HG03432 (cell line): ENCODE measurements around the gene CERT1.
"Not testable (repeated sequence)": the region's sequence is repeated elsewhere in the genome, so short reads cannot be mapped to it uniquely, and the experiment has no call there.

Experiments used
- ATAC-seq: cut with Tn5 transposase; IDR thresholded peaks from one replicate; pipeline ENCODE4 v1.9.1; 2021; ENCODE audit warnings: mild to moderate bottlenecking, moderate library complexity; ENCODE audit not compliant: unreplicated experiment

The CERT1 gene

DNA sequence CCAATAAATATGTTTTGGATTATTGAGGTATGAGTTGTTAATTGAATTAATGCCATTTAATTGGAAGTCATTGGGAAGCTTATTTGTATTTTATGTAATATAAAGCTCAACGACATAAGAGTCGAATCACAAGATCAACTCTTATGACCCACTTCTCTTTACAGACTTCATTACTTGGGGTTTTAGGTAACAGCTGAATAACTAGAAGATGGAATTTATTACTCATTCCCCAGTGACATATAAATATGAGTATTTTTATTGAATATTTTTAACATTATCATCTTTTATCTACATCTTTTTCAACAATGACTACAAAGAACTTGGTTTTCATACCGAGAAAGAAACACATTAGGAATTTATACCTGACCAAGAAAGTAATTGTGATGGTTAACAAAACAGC lies 153.3 kb downstream of the CERT1 start:
- ATAC-seq, result no peak

DNA sequence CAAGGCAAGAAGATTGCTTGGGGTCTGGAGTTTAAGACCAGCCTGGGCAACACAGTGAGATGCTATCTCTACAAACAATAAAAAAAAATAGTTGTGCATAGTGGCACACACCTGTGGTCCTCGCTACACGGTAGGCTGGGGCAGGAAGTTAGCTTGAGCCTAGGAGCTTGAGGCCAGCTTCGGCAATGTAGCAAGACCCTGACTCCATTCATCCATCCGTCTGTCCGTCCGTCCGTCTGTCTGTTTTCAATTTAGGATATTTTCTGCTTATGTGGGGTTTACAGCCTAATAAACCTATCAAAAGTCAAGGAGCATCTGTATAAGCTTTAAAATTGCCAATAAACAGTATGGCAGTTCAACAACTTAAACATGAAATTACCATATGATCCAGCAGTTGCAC lies 154.7 kb downstream of the CERT1 start:
- no peak for ATAC-seq

DNA sequence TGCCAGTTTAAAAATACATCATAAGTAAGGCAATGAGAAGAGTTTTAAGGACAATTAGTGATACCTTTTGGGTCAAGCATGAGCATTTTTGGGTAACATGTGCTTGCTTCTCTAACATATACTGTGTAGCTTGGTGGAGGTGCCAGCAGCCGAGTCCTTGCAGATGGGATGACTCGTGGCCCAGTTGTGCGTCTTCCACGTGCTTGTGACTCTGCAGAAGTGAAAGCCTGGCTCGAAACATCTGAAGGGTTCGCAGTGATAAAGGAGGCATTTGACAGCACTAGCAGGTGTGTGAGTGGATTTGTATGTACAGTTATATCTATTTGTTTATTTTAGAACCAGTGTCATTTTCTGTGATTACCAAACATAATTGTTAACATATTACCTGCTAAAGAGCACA lies 156.2 kb downstream of the CERT1 start:
- ATAC-seq, result no peak

DNA sequence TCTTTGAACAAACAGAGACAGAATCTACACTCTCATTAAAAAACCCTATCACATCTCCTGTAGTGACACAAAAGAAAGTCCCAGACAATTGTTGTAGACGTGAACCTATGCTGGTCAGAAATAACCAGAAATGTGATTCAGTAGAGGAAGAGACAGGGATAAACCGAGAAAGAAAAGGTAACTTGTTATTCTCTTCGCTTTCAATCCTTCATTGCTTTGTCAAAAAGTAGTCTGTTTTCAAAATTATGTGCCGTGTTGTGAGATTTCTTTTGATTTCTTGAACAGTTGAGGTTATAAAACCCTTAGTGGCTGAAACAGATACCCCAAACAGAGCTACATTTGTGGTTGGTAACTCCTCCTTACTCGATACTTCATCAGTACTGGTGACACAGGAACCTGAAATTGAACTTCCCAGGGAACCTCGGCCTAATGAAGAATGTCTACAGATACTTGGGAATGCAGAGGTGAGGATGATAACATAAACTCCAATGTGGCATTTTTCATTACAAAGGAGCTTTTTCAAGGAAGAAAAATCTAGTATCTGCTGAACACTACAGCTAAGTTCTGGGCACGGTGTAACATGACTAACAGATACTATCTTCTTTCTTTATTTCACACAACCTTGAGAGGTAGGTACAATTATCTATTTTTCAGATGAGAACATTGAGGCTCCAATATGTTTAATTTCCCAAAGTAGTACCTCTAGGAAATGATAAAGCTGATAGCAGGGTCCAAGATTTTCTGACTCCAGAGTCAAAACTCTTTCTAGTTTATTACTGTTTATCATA lies 160.1 kb downstream of the CERT1 start:
- ATAC-seq, result no peak

DNA sequence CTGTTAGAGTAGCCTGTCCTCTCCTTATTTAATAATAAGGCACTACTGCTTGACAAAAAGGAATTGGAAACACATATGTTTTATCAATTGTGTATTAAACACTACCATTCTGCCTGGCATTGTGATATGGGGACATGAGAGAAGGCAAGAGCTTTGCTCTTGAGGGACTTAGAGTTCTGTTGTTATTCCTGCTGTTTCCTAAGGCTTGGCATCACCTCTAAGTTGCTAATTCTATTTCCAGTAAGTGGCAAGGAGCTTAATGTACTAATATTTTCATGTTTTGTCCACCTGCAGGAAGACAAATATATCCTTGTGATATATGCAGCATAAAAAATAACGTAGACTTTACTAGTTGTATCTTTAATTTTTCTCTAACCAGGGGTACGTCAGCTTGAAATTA lies 161.8 kb downstream of the CERT1 start:
- ATAC-seq, result no peak

DNA sequence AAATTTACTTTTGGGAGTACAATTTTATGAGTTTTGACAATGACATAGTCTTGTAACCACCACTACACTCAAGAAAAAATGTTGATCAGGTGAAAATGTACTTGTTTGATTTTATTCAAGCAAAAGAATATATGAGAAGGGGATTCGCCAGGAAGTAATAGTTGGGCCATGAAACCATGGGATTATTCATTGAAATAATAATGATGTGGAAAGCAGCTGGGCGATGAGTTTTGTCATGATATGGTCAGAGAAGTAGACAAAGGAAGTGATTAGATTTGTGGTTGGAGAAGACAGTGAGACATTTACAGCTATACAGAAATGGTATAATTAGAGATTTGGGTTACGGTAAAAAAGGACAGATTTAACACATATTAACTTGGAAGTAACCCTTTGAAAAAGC lies 163.2 kb downstream of the CERT1 start:
- ATAC-seq, result no peak

DNA sequence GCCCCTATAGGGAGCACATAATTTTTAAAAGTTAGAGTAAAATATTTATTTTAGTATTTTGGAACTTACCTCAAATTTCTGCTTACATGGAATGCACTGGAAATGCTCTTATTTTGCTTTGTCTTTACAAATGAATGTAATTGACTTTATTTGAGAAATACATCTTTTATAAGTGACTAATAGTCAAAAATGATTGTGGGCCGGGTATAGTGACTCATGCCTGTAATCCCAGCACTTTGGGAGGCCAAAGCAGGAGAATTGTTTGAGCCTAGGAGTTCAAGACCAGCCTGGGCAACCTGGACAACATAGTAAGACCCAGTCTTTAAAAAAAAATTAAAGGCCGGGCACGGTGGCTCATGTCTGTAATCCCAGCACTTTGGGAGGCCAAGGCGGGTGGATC lies 168.6 kb downstream of the CERT1 start:
- no peak for ATAC-seq

DNA sequence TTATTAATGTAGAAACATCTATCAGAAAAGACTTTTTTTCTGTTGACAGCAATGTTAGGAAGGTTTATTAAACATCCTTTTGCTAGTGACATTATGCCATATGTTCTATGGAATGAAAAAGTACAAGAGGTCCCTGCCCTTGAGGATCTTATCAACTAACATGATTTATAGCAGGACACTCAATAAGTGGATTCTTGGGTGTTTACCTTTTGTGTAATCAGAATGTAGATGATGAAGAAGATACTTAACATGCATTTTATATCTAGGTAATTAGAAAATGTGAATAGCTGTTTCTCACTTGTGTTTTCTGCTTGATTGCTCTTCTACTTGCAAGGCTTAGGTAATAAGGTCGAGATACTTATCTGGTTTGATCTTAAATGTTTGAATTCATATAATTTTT lies 169.5 kb downstream of the CERT1 start:
- ATAC-seq, result no peak

DNA sequence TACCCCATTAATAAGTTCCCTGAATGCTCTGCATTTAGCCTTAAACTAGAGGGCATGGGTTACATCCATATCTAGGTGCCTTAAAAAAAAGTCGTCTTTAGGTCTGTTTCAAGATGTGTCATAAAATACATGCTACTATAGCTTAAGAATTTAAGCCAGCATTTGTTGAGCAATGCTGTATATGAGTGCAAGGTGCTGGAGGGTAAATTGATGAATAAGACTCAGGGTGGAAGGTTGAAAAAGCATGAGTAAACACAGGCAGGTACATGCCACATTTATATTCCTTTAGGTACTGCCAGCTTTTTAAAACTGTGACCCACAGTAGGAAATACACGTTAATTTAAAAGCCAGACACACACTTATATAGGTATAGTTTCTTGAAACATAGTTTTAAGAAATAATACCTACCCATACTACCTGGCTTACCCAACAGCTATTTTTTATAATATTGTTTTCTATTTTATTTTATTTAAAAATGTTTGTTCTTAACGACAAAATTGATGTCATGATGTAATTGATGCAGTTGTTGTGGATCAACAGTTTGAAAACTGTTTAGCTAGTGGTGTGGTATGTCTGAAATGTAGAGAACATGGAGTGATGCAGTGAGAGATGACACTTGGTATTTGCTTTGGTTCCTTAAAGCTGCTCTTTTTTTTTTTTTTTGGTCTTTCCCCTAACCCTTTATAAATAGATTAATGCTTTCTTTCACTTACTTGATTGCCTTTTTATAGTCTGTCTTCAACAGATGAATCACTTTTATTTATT lies 170.5 kb downstream of the CERT1 start:
- no peak for ATAC-seq

DNA sequence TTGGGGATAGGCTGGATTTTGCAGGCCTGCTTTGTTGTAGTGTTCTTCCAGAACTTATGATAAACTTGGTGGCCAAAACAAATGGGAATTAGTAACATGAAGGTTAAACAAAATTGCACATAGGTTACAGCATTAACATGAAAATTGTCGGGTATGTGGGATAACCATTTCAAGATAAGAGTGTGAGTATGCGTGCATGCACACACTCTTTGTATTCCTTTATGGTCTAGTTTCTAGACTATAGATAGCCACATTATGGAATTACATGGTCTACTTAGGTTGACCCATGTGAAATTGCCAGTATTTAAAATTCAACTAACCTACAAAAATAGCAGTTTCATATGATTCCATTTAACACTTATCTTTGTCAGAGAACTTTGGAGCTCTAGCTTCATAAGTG lies 173.0 kb downstream of the CERT1 start:
- ATAC-seq, result no peak

DNA sequence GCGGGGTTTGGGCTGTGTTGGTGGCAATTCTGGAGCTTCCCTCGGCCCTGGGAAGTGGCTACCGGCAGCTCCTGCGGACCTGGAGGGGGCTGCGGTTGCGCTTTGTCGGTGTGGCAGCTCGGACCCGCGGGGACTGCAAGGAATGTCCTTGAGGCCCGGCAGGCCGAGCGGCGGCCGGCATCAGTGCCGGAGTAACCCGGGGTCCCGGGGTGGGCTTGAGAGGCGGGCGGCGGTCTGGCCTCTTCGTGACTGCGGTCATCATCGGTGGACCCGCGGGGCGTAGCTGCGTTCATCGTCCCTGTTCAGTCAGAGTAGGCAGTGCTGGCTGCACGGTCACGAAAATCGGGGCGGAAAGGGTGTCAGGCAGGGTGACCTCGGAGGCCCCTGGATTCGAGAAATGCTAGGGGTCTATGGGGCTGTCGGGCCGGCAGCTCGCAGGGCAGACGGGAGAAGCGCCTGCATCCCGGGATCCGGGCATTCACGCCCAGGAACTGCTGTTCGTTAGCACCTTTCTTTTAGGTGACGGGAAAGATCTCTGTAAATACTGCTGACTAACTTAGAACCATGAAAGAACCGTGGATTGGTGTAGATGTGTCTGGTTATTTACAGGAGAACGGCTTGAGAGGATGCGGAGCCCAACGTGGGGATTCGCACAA lies 173.9 kb downstream of the CERT1 start:
- peak; percentile 8 for ATAC-seq

DNA sequence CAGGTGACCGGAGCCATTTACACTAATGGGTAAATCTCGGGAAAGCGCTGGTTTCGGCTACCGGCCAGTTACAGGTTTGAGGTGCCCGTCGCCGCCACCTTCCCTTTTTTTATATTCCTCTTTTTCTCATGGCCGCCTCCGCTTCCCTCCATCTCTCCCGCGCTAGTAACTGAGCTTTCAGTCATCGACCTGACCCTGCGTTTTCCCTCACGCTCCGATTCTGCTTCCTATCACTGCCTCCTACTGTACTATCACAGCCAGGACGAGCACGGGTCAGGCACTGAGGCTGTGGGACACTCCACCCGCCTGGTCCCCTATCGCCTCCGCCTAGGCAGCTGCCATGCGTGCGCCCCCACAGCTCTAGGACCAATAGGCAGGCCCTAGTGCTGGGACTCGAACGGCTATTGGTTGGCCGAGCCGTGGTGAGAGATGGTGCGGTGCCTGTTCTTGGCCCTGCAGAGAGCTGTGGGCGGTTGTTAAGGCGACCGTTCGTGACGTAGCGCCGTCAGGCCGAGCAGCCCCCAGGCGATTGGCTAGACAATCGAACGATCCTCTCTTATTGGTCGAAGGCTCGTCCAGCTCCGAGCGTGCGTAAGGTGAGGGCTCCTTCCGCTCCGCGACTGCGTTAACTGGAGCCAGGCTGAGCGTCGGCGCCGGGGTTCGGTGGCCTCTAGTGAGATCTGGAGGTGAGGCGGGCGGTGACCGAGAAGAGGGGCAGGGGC lies 174.7 kb downstream of the CERT1 start, which contains the start of gene HMGCR:
Gene HMGCR, plus strand, starts transcription at position 606 of the 722 bp plus-strand sequence. CDS start 5,386 bp downstream, outside the sequence.
- ATAC-seq, result peak; percentile 98

DNA sequence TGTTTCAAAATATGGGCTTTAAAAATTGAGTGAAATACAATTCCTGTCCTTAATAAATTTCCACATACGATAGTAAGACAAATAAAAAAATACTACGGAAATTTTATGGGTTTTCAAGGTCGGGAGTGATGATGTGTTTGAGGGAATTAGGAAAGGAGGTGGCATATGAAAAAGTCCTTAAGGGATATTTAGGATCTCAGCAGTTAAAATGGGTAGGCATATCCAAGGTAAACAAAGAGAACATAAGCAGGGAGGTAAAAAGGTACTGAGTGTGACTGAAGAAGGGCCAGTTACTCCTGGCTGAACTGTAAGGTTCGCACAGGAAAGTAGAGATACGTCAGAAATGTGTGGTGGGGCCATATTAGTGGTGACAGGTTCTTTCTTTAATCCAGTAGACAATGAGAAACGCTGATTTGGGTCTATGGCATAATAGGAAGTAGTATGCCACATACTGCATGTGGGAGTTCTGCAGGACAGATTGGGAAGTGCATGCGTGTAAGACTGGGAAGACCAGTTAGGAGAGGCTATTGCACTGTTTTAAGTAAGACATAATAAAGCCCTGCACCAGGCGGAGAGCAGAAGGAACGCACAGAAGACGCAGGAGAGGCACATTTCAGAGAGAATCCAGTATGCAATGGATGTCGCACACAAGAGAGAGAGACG lies 175.3 kb downstream of the CERT1 start:
- ATAC-seq, result peak; percentile 4

DNA sequence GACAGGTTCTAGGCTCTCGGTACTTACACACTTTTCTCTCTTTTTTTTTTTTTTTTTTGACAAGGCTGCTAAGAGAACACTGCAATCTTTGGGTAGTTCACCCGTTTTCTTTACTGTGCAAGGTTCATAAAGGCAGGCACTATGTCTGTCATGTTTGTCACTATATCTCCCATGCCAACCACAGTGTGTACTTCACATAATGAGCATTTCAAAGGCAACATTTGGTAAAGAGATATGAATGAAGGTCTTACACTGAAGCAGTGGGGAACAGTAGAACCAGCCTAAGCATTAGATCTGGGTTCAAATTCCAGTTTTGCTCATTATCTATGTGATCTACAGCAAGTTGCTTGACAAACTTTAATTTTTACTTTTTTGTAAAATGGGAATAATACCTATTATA lies 175.9 kb downstream of the CERT1 start:
- no peak for ATAC-seq

DNA sequence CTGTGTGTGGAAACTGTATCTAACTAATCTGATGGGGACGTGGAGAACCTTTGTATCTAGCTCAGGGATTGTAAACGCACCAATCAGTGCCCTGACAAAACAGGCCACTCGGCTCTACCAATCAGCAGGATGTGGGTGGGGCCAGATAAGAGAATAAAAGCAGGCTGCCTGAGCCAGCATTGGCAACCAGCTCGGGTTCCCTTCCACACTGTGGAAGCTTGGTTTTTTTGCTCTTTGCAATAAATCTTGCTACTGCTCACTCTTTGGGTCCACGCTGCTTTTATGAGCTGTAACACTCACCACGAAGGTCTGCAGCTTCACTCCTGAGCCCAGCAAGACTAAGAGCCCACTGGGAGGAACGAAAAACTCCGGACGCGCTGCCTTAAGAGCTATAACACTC lies 177.0 kb downstream of the CERT1 start:
- ATAC-seq, result not testable (repeated sequence)

DNA sequence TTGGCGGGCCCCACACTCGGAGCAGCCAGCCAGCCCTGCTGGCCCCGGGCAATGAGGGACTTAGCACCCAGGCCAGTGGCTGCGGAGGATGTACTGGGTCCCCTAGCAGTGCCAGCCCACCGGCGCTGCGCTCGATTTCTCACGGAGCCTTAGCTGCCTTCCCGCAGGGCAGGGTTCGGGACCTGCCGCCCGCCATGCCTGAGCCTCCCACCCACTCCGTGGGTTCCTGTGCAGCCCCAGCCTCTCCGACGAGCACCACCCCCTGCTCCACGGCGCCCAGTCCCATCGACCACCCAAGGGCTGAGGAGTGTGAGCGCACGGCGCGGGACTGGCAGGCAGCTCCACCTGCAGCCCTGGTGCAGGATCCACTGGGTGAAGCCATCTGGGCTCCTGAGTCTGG lies 177.7 kb downstream of the CERT1 start:
- ATAC-seq, result not testable (repeated sequence)

DNA sequence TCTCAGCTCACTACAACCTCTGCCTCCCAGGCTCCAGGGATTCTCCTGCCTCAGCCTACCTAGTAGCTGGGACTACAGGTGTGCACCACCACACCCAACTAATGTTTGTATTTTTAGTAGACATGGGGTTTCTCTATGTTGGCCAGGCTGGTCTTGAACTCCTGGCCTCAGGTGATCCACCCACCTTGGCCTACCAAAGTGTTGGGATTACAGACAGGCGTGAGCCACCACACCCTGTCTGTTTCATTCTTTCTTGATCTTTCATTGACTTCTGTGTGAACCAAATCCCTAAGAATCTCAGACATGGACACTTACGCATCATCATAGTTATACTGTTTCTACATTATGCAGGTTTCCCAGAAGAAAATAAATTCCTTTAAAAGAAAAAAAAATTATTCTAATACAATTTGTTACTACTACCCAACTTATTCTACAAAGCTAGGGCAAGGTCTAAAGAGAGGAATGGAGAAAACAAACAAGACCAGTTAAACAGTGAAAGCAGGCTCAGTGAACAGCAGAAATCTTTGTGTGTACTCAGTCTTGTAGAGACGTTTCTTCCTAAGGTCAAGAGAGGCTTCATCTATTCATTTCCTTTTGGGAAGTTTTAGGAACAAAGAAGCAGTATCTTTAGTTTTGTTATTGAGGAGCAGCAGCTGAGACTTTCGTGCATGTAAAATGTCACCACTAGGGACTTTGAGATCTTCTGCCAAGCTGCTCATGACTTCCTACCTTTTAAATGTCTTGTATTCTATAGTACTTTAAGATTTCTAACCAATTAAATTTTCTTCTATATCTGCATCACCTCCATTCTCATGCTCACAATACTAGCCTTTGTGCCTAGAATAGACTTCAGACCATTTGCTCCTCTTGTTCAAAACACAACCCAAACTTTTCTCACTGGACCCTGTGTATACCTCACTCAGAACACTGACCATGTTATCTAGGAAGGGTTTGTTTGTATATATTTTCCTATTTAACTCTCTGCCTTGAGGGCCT lies 180.0 kb downstream of the CERT1 start:
- ATAC-seq, result no peak

DNA sequence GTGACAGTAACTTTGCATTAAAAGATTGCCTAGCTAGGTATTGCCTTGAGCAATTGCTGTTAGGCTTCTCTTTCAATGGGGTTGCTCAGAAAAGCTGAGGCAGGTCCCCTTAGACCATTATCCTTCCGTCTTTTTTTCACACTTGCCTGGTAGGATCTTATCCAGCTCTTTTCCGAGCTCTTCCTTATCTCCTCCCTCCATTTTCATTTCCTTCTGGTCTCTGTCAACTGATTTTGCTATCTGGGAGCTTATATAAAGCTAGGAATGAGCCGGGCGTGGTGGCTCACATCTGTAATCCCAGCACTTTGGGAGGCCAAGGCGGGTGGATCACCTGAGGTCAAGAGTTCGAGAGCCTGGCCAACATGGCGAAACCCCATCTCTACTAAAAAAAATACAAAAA lies 181.0 kb downstream of the CERT1 start:
- ATAC-seq, result no peak
